Endothelial cell of umbilical vein (primary cell): ENCODE measurements around the gene LRRN4. TPM values are rescaled to one million over a fixed set of nuclear protein-coding genes. Genes with fewer than 3 reads are reported as not detected.

Experiments
- BruUV-seq: library from RNA; stranded (reverse); fragments of 400-500 nt; replicated peaks from 2 replicates; lab custom pipeline; 2021; lab: Mats Ljungman, UMichigan
- CTCF ChIA-PET: fragments of 300-600, 350-600 bp; sonication (Branson Sonifier 250); formaldehyde crosslinking; loops from one replicate; lab custom pipeline; 2021; ENCODE audit warnings: antibody characterized with exemption, inconsistent platforms; lab: Charles Lee
- POLR2A ChIA-PET: fragments of 300-600, 350-600 bp; sonication (Branson Sonifier 250); formaldehyde crosslinking; loops from one replicate; lab custom pipeline; 2021; ENCODE audit warnings: antibody characterized with exemption, inconsistent platforms; lab: Charles Lee
- DNase-seq: peaks from one replicate; pipeline ENCODE4 v3.0.0-alpha.2; 2011; ENCODE audit warnings: low read depth, low spot score
- FAIRE-seq: peaks from 2 replicates; lab custom pipeline; 2011; peaks lifted over from hg19 to GRCh38; lab: Jason Lieb, UNC
- H2AFZ ChIP-seq: 2 replicates; pipeline ENCODE4 v1.6.0; 2012; ENCODE audit warnings: low read depth, low read length, control low read depth, inconsistent platforms
- H3K27ac ChIP-seq: 2 replicates; pipeline ENCODE4 v1.5.1; 2011; ENCODE audit warnings: low read depth, mild to moderate bottlenecking, control low read depth, low read length, moderate library complexity; ENCODE audit not compliant: insufficient read depth
- H3K27me3 ChIP-seq, 2 experiments: 2 replicates each; pipeline versions ENCODE4 v1.6.0 to v1.6.1; 2011; ENCODE audit warnings: low read length in 2 of 2, mixed read lengths in 1 of 2; ENCODE audit not compliant: control insufficient read depth in 2 of 2, insufficient read depth in 2 of 2
- H3K36me3 ChIP-seq, 2 experiments: 2 replicates in 1 of 2; 3 replicates in 1 of 2; pipeline ENCODE4 v1.5.1; 2011; ENCODE audit warnings: low read length in 2 of 2, mild to moderate bottlenecking in 1 of 2, moderate library complexity in 1 of 2; ENCODE audit not compliant: control insufficient read depth in 2 of 2, insufficient read depth in 2 of 2; ENCODE audit errors: extremely low read depth in 1 of 2
- H3K4me1 ChIP-seq: 3 replicates; pipeline ENCODE4 v1.5.1; 2011; ENCODE audit warnings: mild to moderate bottlenecking, low read length; ENCODE audit not compliant: control insufficient read depth, insufficient read depth; ENCODE audit errors: extremely low read depth
- H3K4me2 ChIP-seq: 2 replicates; pipeline ENCODE4 v1.6.1; 2011; ENCODE audit warnings: low read length, control low read depth, mixed read lengths; ENCODE audit not compliant: insufficient read depth
- H3K4me3 ChIP-seq, 3 experiments: fragments of 200-600 bp in 1 of 3; sonication (generic), shearing (Covaris generic) in 1 of 3; replicated peaks in 1 of 3; 2 replicates each; pipeline ENCODE4 v1.5.1; 2011 to 2016; ENCODE audit warnings: control low read depth in 3 of 3, low read length in 3 of 3, mild to moderate bottlenecking in 2 of 3, inconsistent platforms in 1 of 3, low read depth in 1 of 3, moderate library complexity in 1 of 3; ENCODE audit not compliant: insufficient read depth in 1 of 3
- H3K79me2 ChIP-seq: 2 replicates; pipeline ENCODE4 v1.6.0; 2012; ENCODE audit warnings: low read length, inconsistent platforms; ENCODE audit not compliant: control insufficient read depth, insufficient read depth
- H3K9ac ChIP-seq: replicated peaks from 2 replicates; pipeline ENCODE3; 2011; ENCODE audit warnings: low read length, control low read depth; ENCODE audit not compliant: insufficient read depth; ENCODE audit errors: extremely low read depth
- H3K9me1 ChIP-seq: replicated peaks from 3 replicates; pipeline ENCODE4 v1.6.0; 2011; ENCODE audit warnings: mild to moderate bottlenecking, low read length; ENCODE audit not compliant: control insufficient read depth, insufficient read depth; ENCODE audit errors: extremely low read depth
- H3K9me3 ChIP-seq: replicated peaks from 2 replicates; pipeline ENCODE4 v1.5.1; 2012; ENCODE audit warnings: low read length, inconsistent platforms; ENCODE audit not compliant: control insufficient read depth, insufficient read depth
- H4K20me1 ChIP-seq: replicated peaks from 2 replicates; pipeline ENCODE3; 2011; ENCODE audit warnings: mild to moderate bottlenecking, low read length; ENCODE audit not compliant: control insufficient read depth, insufficient read depth; ENCODE audit errors: extremely low read depth
- CTCF ChIP-seq, 2 donors: IDR thresholded peaks; 1 replicate in 1 of 2; 2 replicates in 1 of 2; pipeline ENCODE4 v1.5.1; 2011; ENCODE audit warnings: low read length in 2 of 2, mild to moderate bottlenecking in 2 of 2, moderate library complexity in 2 of 2, control low read depth in 1 of 2, inconsistent platforms in 1 of 2, low read depth in 1 of 2; ENCODE audit not compliant: insufficient read depth in 1 of 2; ENCODE audit errors: extremely low read depth in 1 of 2
- EZH2 ChIP-seq: IDR thresholded peaks from 2 replicates; pipeline ENCODE4 v1.6.1; 2012; ENCODE audit warnings: borderline replicate concordance, low read depth, mild to moderate bottlenecking, moderate library complexity, low read length, inconsistent platforms; ENCODE audit not compliant: severe bottlenecking
- FOS ChIP-seq: IDR thresholded peaks from 2 replicates; pipeline ENCODE4 v1.6.1; 2011; ENCODE audit warnings: mild to moderate bottlenecking, low read length, moderate library complexity, borderline replicate concordance; ENCODE audit not compliant: insufficient read depth
- JUN ChIP-seq: IDR thresholded peaks from 2 replicates; pipeline ENCODE4 v1.6.1; 2011; ENCODE audit warnings: borderline replicate concordance, low read depth; ENCODE audit not compliant: insufficient read length, insufficient read depth
- MAX ChIP-seq: IDR thresholded peaks from 2 replicates; pipeline ENCODE4 v1.6.1; 2011; ENCODE audit not compliant: insufficient read depth, insufficient read length
- MYC ChIP-seq: IDR thresholded peaks from one replicate; pipeline ENCODE4 v1.6.1; 2011; ENCODE audit warnings: mild to moderate bottlenecking, low read depth, low read length
- POLR2AphosphoS5 ChIP-seq: IDR thresholded peaks from 2 replicates; pipeline ENCODE4 v1.6.1; 2012; ENCODE audit warnings: low read depth, mild to moderate bottlenecking, control low read depth, low read length, moderate library complexity; ENCODE audit not compliant: insufficient read depth
- dilution Hi-C: fragments of 300-500 bp; cut with MboI; formaldehyde crosslinking; loops from one replicate; pipeline ENCODE4 v1.15.0; 2019; ENCODE audit warnings: low sequenced_read_pairs; ENCODE audit not compliant: extremely low pct_ligation_motif_present
- intact Hi-C: fragments of 100-400 bp; cut with micrococcal nuclease; formaldehyde crosslinking; loops from one replicate; pipeline ENCODE4 v1.10.0; 2022
- polyA plus RNA-seq, 4 experiments: library from polyadenylated mRNA; depleted of rRNA in 3 of 4; stranded (reverse) in 3 of 4; unstranded in 1 of 4; fragments of >200 nt; gene quantifications; 2 replicates each; pipeline versions ENCODE4 v1.2.1 to v1.2.3, GENCODE V29; 2011 to 2012; ENCODE audit warnings: missing spikeins in 1 of 4
- total RNA-seq: library from RNA; stranded (reverse); gene quantifications from 2 replicates; pipeline ENCODE4 v1.2.3, GENCODE V29; 2021

Gene LRRN4
- total and polyA plus RNA-seq, 2 donors (not counting 3 experiments of a cell fraction or from before 2014, with no cell fraction given) = not detected

- CTCF ChIA-PET = no interaction called here
- intact Hi-C loops = no loop called here
- no peak for DNase-seq
Observed at GRCh38 chr20:6058684-6059295, 4.9 kb upstream of the LRRN4 start.

More at GRCh38 chr20:6058684-6059295, 4.9 kb upstream of the LRRN4 start:
- Histone ChIP-seq H3K9ac (no peak overlapping the region), H3K79me2 (no peaks in the 10 kb centered on the region), H4K20me1 (no peaks in the 10 kb centered on the region), H3K9me1 (no peaks in the 10 kb centered on the region), H3K9me3 (no peaks in the 10 kb centered on the region), H3K4me2 (peak overlapping the region; percentile 4), H3K4me1 (peaks cover 2% of the 10 kb centered on the region), H3K36me3 (no peaks in the 10 kb centered on the region), H3K4me3 (no peak overlapping the region), H3K27me3 (peaks cover 0 to 1% of the 10 kb centered on the region in 2 experiments), H2AFZ (no peak overlapping the region), H3K27ac (no peak overlapping the region)
- FAIRE-seq = no peak
- POLR2A ChIA-PET = no interaction called here
- dilution Hi-C loops = no loop called here
- TF ChIP-seq EZH2 (no peak), FOS (no peak), CTCF (IDR thresholded peaks at IDR 0.05; ENCODE audit: extremely low read depth in 1 of 2, insufficient read depth in 1 of 2, low read depth in 1 of 2, low read length in 2 of 2) (no peak), MAX (no peak), POLR2AphosphoS5 (no peak), MYC (no peak), JUN (no peak)
- no TSS peak for BruUV-seq
